Measurements from ENCODE around the gene KISS1.

The KISS1 gene

DNA sequence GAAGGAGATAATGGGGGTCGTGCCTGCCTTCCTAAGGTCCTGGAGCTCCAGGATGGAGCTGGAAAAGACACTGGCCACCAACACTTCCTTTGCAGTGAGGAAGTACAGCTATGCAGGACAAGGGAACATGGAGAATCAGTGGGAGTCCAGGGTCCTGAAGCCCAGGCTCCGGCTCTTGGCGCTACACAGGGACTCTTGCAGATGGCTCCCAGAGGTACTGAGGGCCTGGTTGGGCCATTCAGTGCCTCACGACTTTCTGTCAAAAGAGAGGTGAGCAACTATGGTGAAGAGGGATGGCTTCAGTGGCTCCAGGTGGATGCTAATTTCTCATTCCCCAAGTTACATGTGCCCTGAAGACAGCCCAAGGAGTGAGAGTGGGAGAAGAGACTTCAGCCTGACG, 42.6 kb downstream of the KISS1 start:
- DNase-seq: no peak

DNA sequence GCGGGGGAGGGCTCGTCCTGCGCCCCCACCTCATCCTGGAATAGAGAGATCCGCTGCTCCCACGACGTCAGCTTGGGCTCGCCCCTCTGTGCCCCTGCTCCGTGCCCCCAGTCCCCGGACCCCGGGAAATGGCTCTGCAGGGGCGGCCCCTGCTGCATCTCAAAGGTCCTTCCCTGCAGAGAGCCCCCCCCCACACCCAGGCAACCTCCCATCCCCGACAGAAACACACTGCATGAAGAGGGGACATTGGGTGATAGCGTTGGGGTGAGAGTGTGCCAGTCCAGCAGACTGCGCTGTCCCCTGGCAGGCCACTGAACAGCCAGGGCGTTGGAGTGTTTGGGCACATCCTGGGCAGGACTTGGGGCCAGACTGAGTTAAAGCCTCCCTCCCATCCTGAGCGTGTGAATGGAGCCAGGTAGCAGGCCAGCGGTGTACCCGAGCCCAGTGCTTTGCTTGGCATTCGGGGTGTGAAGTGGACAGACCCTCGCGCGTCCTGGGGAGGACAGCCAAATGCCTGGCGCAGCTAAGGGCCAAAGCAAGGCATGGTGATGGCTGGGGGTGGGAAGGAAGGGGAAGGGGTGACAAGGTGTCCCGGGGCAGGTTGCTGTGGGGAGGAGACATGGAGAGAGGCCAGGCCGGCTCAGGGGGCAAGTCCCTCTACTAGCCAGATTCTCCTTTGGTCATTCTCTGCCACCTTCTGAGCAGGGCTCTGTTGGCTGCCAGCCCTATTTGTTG, 43.8 kb downstream of the KISS1 start:
- DNase-seq: no peak

GRCh38 chr1:204151552-204152309, 44.6 kb downstream of the KISS1 start, which contains the start of gene ETNK2:
TSS of gene ETNK2 (minus strand) at chr1:204152044. CDS start at chr1:204151852, 192 bp downstream.
- DNase-seq: no peak

GRCh38 chr1:204150702-204151551, 45.4 kb downstream of the KISS1 start:
- DNase-seq: no peak

GRCh38 chr1:204149635-204150565, 46.4 kb downstream of the KISS1 start:
- no peak for DNase-seq

DNA sequence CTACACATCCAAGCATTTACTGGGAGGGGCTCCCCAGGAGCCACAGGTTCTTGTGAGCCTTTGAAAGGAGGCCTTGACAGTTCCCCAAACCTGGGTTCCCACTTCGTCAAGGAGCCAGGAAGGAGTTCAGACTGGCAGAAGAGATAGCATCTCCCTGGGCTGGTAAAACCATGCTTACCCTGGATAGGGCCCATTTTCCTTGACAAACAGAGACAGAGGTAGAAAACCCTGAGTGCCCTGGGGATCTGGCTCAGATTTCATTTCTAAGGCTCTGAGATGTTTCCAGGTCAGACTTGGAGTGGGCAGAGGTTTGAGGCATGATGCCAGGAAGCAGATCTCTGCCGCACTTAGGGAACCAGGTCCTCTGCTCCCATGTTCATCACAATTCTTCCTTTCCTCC, 47.2 kb downstream of the KISS1 start:
- no peak for DNase-seq

GRCh38 chr1:204147406-204148383, 48.6 kb downstream of the KISS1 start:
- DNase-seq: no peak

DNA sequence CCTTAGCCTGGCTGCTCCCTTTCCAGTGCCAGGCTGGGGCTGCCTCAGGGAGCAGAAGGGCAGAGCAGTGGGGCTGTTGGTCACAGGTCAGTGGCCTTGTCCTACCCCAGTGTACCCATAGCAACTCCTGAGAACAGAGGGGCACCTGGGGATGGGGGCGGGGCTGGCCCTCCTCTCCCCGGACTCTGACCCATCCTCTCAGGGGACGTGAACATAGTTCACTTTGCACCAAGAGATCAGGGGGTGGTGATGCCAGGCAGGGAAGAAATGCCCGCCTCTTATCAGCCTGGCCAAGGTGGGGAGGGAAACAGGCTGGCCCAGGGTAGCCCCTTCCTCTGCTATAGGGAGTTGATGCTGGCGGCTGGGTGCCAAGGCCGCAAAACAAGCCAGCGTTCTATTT, 49.3 kb downstream of the KISS1 start:
- no peak for DNase-seq

DNA sequence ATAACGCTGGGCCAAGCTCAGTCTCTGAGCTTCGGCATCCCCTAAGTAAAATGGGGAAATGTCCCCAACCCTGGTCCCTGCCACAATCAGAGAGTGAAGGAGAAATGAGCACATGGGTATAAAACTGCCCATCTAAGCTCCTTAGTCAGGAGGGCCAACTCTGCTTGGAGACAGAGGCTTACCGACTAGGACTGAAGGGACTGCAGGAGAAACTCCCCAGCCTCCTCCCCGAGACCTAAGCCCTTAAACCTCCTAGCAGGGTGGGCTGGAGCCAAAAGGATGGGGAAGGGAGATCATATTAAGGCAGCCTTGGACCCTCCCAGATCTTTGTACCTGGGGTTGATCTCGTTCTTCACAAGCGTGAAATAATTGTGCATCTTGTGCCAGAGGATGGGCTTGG, 50.0 kb downstream of the KISS1 start:
- no peak for DNase-seq

DNA sequence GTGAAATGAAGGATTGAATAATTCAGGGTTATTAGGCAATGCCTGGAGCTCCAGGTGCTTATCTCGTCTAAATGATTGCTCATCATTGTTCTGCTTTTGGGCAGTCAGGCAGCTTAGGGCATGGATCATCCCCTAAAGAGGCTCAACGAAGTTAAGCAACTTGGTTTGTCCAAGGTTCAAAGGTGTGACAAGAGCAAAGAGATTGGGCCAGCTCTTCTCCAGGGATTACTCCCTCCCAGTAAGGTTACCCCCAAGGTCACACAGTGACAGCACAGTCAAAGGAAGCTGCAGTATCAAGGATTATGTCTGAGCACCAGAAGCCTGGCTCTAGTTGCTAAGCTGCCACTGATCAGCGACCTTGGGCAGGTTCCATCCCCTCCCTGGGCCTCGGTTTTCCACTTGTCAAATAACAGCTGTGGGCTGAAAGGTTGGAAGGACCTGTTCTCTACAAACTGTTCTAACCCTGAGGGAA, 51.2 kb downstream of the KISS1 start:
- DNase-seq: no peak

- no peak for DNase-seq
Observed at GRCh38 chr1:204143276-204144041, 52.8 kb downstream of the KISS1 start.

- DNase-seq: no peak
Observed at GRCh38 chr1:204142032-204142974, 54.0 kb downstream of the KISS1 start.

GRCh38 chr1:204141131-204141530, 55.2 kb downstream of the KISS1 start:
- no peak for DNase-seq
